ENCODE data around the gene WDFY1. TPM values are rescaled to one million over a fixed set of nuclear protein-coding genes. Genes with fewer than 3 reads are reported as not detected.

WDFY1 gene
- total RNA-seq, 1 donor from 2014 or later = 45.5 TPM

- peaks cover 3% of the 10 kb centered on the region for H3K4me1 ChIP-seq
- no peak for TF ChIP-seq CTCF (IDR thresholded peaks at IDR 0.05)
- H3K36me3 ChIP-seq = no peaks in the 10 kb centered on the region
- DNase-seq (no peak), ATAC-seq (no peak)
- no peaks in the 10 kb centered on the region for H3K9me3 ChIP-seq
- no peaks in the 10 kb centered on the region for H3K27me3 ChIP-seq (ENCODE audit: low read depth)
- intact Hi-C loops (cut with DNase I) = no loop called here
- no peak overlapping the region for H3K4me3 ChIP-seq
- H3K27ac ChIP-seq = peak overlapping the region; percentile 18
Observed at GRCh38 chr2:223841436-223842190, 103.5 kb downstream of the WDFY1 start.

- H3K4me1 ChIP-seq = peaks cover 13% of the 10 kb centered on the region
- DNase-seq (peak; percentile 87), ATAC-seq (peak; percentile 96 to 97)
- peak within 1 kb of the TSS; percentile 65 for H3K27ac ChIP-seq
- no peaks in the 10 kb centered on the region for H3K27me3 ChIP-seq (ENCODE audit: low read depth)
- H3K4me3 ChIP-seq = peak within 1 kb of the TSS; percentile 72
- no peaks in the 10 kb centered on the region for H3K9me3 ChIP-seq
- TF ChIP-seq CTCF (IDR thresholded peaks at IDR 0.05) = no peak
- intact Hi-C loops (cut with DNase I) = no loop called here
- no peaks in the 10 kb centered on the region for H3K36me3 ChIP-seq
Observed at GRCh38 chr2:223837287-223838061, 107.7 kb downstream of the WDFY1 start, which contains the start of gene AP1S3. Gene AP1S3, minus strand, starts transcription at chr2:223837582. Its CDS starts 132 bp downstream, at chr2:223837450.

GRCh38 chr2:223835701-223836532 lies 109.2 kb downstream of the WDFY1 start:
- DNase-seq = peak; percentile 49
- peak in 1 of 2 donors; percentile 28 for ATAC-seq
- TF ChIP-seq CTCF (IDR thresholded peaks at IDR 0.05) = no peak
- Histone ChIP-seq H3K27me3 (ENCODE audit: low read depth) (no peaks in the 10 kb centered on the region), H3K4me1 (peaks cover 13% of the 10 kb centered on the region), H3K9me3 (no peaks in the 10 kb centered on the region), H3K36me3 (no peaks in the 10 kb centered on the region), H3K4me3 (no peak overlapping the region), H3K27ac (no peak overlapping the region)
- intact Hi-C loops (cut with DNase I) = no loop called here

GRCh38 chr2:223834431-223834830 lies 110.7 kb downstream of the WDFY1 start:
- intact Hi-C loops (cut with DNase I) = no loop called here
- Histone ChIP-seq H3K4me3 (no peak overlapping the region), H3K4me1 (peaks cover 13% of the 10 kb centered on the region), H3K36me3 (no peaks in the 10 kb centered on the region), H3K27me3 (ENCODE audit: low read depth) (no peaks in the 10 kb centered on the region), H3K27ac (no peak overlapping the region), H3K9me3 (no peaks in the 10 kb centered on the region)
- TF ChIP-seq CTCF (IDR thresholded peaks at IDR 0.05) = no peak
- DNase-seq = no peak
- ATAC-seq = no peak

- TF ChIP-seq CTCF (IDR thresholded peaks at IDR 0.05) = no peak
- H3K9me3 ChIP-seq = no peaks in the 10 kb centered on the region
- no peaks in the 10 kb centered on the region for H3K36me3 ChIP-seq
- H3K27me3 ChIP-seq (ENCODE audit: low read depth) = no peaks in the 10 kb centered on the region
- H3K4me3 ChIP-seq = no peak overlapping the region
- DNase-seq (no peak), ATAC-seq (no peak)
- H3K4me1 ChIP-seq = peaks cover 13% of the 10 kb centered on the region
- intact Hi-C loops (cut with DNase I) = no loop called here
- H3K27ac ChIP-seq = no peak overlapping the region
Observed at GRCh38 chr2:223832241-223832903, 112.8 kb downstream of the WDFY1 start.
